MCF 10A (cell line): Measurements from ENCODE around the gene PLXND1. TPM values are rescaled to one million over a fixed set of nuclear protein-coding genes. Genes with fewer than 3 reads are reported as not detected.

Source experiments
- BruUV-seq: library from RNA; stranded (reverse); fragments of 400-500 nt; replicated peaks from 2 replicates; lab custom pipeline; 2021; lab: Mats Ljungman, UMichigan
- CTCF ChIA-PET: fragments of 300-600 bp; sonication (Branson Sonifier 250); formaldehyde crosslinking; extraction: SDS; loops from one replicate; lab custom pipeline; 2021; ENCODE audit warnings: antibody characterized with exemption, inconsistent platforms; lab: Yijun Ruan, JAX
- POLR2A ChIA-PET: fragments of 300-600, 350-650 bp; sonication (Branson Sonifier 250); formaldehyde crosslinking; extraction: SDS; loops from one replicate; lab custom pipeline; 2020; ENCODE audit warnings: antibody characterized with exemption, inconsistent platforms; lab: Yijun Ruan, JAX
- DNase-seq: peaks from one replicate; pipeline ENCODE4 v3.0.0-alpha.2; 2018; ENCODE audit not compliant: unreplicated experiment
- H3K27ac Mint-ChIP-seq: one replicate; pipeline ENCODE4 v1.8.0; 2022; ENCODE audit warnings: mild to moderate bottlenecking, low read depth, mixed read lengths; ENCODE audit not compliant: unreplicated experiment
- H3K27me3 Mint-ChIP-seq: one replicate; pipeline ENCODE4 v1.8.0; 2022; ENCODE audit warnings: mixed read lengths; ENCODE audit not compliant: insufficient read depth, unreplicated experiment
- H3K36me3 Mint-ChIP-seq: one replicate; pipeline ENCODE4 v1.8.0; 2022; ENCODE audit warnings: mild to moderate bottlenecking, moderate library complexity, mixed read lengths; ENCODE audit not compliant: insufficient read depth, unreplicated experiment
- H3K4me1 Mint-ChIP-seq: one replicate; pipeline ENCODE4 v1.8.0; 2022; ENCODE audit warnings: mixed read lengths; ENCODE audit not compliant: insufficient read depth, unreplicated experiment
- H3K4me3 Mint-ChIP-seq: one replicate; pipeline ENCODE4 v1.8.0; 2022; ENCODE audit warnings: mild to moderate bottlenecking, moderate library complexity, mixed read lengths; ENCODE audit not compliant: unreplicated experiment
- H3K9me3 Mint-ChIP-seq: one replicate; pipeline ENCODE4 v1.8.0; 2022; ENCODE audit warnings: mixed read lengths; ENCODE audit not compliant: unreplicated experiment
- CTCF ChIP-seq: fragments of 200-600 bp; IDR thresholded peaks from one replicate; pipeline ENCODE4 v1.8.0; 2022; ENCODE audit warnings: antibody characterized with exemption, mild to moderate bottlenecking; ENCODE audit not compliant: unreplicated experiment
- intact Hi-C: fragments of 100-400 bp; cut with micrococcal nuclease; formaldehyde crosslinking; loops from 2 replicates; pipeline ENCODE4 v1.14.1; 2022
- total RNA-seq: library from RNA; stranded (reverse); gene quantifications from 2 replicates; pipeline ENCODE4 v1.2.3, GENCODE V29; 2022

PLXND1 gene
- total RNA-seq, 1 experiment from 2014 or later, result 5.6 TPM

- no peak overlapping the region for H3K4me3 Mint-ChIP-seq
- no peak overlapping the region for H3K27ac Mint-ChIP-seq
- no peaks in the 10 kb centered on the region for H3K4me1 Mint-ChIP-seq
- POLR2A ChIA-PET, result no interaction called here
- no peaks in the 10 kb centered on the region for H3K27me3 Mint-ChIP-seq
- CTCF ChIA-PET, result no interaction called here
- peaks cover 6% of the 10 kb centered on the region for H3K36me3 Mint-ChIP-seq
- no peak for DNase-seq
- BruUV-seq, result no TSS peak
- H3K9me3 Mint-ChIP-seq, result no peaks in the 10 kb centered on the region
- TF ChIP-seq CTCF, result no peak
- intact Hi-C loops, result no loop called here
These were observed 101.1 kb downstream of the PLXND1 start for GRCh38 chr3:129505341-129505740.

Other genes starting within 250 kb of the PLXND1 start
- 0.22 TPM in 1 of 2 replicates, not detected in the other for gene EFCAB12, start 178.0 kb downstream of the PLXND1 start, total RNA-seq
- gene MBD4, start 166.7 kb downstream of the PLXND1 start, total RNA-seq, result 30.6 and 35.8 TPM in 2 replicates
- gene IFT122, start 166.5 kb downstream of the PLXND1 start, total RNA-seq, result 18.7 and 21.0 TPM in 2 replicates
- not detected in 2 replicates for gene RHO, start 78.0 kb downstream of the PLXND1 start, total RNA-seq
- not detected in 2 replicates for gene H1-8, start 63.5 kb downstream of the PLXND1 start, total RNA-seq